ENCODE results near the gene MIXL1. TPM values are rescaled to one million over a fixed set of nuclear protein-coding genes. Genes with fewer than 3 reads are reported as not detected.

MIXL1 gene
- total and polyA plus RNA-seq, 2 of the 13 experiments (the other 11 are each of a cell fraction or from before 2014, with no cell fraction given): 7.6 to 18.5 TPM

DNA sequence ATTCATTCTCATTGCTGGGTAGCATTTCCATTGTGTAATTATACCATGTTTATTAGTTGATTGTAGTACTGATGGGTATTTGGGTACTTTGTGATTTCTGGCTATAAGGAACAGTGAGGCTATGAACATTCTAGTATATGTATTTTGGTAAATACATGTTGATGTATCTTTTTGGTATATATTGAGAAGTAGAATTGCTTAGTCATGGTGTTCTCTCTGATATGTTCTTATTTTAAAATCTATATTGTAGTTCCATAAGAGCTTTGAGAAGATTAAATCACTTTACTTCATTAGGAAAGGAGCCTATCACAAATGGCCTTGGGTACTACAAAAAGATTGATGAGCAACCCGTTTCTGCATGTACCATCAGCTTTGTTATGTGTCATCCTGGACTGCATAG is 13.4 kb downstream of the MIXL1 start:
- intact Hi-C loops (cut with micrococcal nuclease; ENCODE audit: unreplicated experiment): no loop called here
- CTCF ChIA-PET (ENCODE audit: low intra/inter-chr PET ratio, low total read pairs): no interaction called here

DNA sequence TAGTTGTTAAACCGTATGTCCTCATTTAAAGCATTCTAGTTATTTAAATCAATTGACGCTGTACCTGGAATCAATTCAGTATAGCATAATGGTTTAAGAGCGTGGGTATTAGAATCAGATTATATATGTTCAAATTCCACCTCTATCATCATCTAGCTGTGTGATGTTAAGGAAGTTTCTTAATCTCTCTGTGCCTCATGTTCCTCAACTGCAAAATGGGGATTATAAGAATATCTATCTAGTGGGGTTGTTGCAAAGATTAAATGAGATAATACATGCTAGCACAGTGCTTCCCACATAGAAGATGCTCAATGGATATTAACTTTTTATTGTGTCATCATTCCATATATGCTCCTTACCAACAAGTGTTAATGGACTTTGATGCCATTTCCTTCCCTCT is 16.0 kb downstream of the MIXL1 start:
- CTCF ChIA-PET (ENCODE audit: low intra/inter-chr PET ratio, low total read pairs): no interaction called here
- H3K36me3 ChIP-seq (replicated peaks in 1 of 2; ENCODE audit: control insufficient read depth in 1 of 2, insufficient read depth in 2 of 2, low read length in 2 of 2): peaks cover 0 to 11% of the 10 kb centered on the region in 2 experiments; a peak in 2 of 5 replicates
- ATAC-seq (no peak), DNase-seq (ENCODE audit: low spot score) (no peak), FAIRE-seq (no peak)
- WGBS (ENCODE audit: low lambda C conversion rate): 97% methylated on average over 3 of the region's 3 CpGs
- in situ Hi-C loops (cut with HindIII; ENCODE audit: extremely low pct_ligation_motif_present, low pct_unique_long_range_greater_than_20kb) (no loop called here), intact Hi-C loops (cut with micrococcal nuclease; ENCODE audit: unreplicated experiment) (no loop called here)
- H3K27ac ChIP-seq (ENCODE audit: extremely low read length, insufficient read depth, low read length): no peak overlapping the region
- H3K9me3 ChIP-seq (ENCODE audit: low read length): no peaks in the 10 kb centered on the region
- BruUV-seq (replicated peaks): no TSS peak
- H3K4me3 ChIP-seq (replicated peaks in 1 of 3; ENCODE audit: insufficient read depth in 1 of 3, low read depth in 2 of 3, low read length in 3 of 3): no peak overlapping the region
- no peaks in the 10 kb centered on the region for H3K4me1 ChIP-seq (ENCODE audit: insufficient read depth, low read length)
- TF ChIP-seq, protein P1, sequence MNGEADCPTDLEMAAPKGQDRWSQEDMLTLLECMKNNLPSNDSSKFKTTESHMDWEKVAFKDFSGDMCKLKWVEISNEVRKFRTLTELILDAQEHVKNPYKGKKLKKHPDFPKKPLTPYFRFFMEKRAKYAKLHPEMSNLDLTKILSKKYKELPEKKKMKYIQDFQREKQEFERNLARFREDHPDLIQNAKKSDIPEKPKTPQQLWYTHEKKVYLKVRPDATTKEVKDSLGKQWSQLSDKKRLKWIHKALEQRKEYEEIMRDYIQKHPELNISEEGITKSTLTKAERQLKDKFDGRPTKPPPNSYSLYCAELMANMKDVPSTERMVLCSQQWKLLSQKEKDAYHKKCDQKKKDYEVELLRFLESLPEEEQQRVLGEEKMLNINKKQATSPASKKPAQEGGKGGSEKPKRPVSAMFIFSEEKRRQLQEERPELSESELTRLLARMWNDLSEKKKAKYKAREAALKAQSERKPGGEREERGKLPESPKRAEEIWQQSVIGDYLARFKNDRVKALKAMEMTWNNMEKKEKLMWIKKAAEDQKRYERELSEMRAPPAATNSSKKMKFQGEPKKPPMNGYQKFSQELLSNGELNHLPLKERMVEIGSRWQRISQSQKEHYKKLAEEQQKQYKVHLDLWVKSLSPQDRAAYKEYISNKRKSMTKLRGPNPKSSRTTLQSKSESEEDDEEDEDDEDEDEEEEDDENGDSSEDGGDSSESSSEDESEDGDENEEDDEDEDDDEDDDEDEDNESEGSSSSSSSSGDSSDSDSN (CRISPR knock-in tag; IDR thresholded peaks at IDR 0.05): no peak
- TF ChIP-seq, protein P2, sequence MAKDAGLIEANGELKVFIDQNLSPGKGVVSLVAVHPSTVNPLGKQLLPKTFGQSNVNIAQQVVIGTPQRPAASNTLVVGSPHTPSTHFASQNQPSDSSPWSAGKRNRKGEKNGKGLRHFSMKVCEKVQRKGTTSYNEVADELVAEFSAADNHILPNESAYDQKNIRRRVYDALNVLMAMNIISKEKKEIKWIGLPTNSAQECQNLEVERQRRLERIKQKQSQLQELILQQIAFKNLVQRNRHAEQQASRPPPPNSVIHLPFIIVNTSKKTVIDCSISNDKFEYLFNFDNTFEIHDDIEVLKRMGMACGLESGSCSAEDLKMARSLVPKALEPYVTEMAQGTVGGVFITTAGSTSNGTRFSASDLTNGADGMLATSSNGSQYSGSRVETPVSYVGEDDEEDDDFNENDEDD (CRISPR knock-in tag; IDR thresholded peaks at IDR 0.05; ENCODE audit: borderline replicate concordance): no peak
- no peak for TF ChIP-seq ZNF713 (CRISPR knock-in tag; IDR thresholded peaks at IDR 0.05)
- TF ChIP-seq GABPA (IDR thresholded peaks at IDR 0.05; ENCODE audit: low read depth, low read length): no peak
- no peak for TF ChIP-seq GABPA (CRISPR knock-in tag; IDR thresholded peaks at IDR 0.05; ENCODE audit: low read depth)
- H3K9ac ChIP-seq (ENCODE audit: insufficient read depth, low read depth, low read length): no peak overlapping the region
- POLR2A ChIA-PET: interaction anchor here (0.6 kb wide), 1 partner anchor 33 kb away, joined by 3 read pairs; no protein-coding TSS in a partner anchor
- no peak overlapping the region for H2AFZ ChIP-seq (ENCODE audit: low read length)
- no peak overlapping the region for H3K4me2 ChIP-seq (ENCODE audit: low read depth, low read length)
- H3K27me3 ChIP-seq (ENCODE audit: control insufficient read depth in 1 of 2, insufficient read depth in 2 of 2, low read length in 2 of 2): no peaks in the 10 kb centered on the region
- no peaks in the 10 kb centered on the region for H4K20me1 ChIP-seq (ENCODE audit: insufficient read depth, low read length)
- H3K79me2 ChIP-seq (ENCODE audit: insufficient read depth, low read length): no peaks in the 10 kb centered on the region

More for the DNA sequence above, 13.4 kb downstream of the MIXL1 start:
- DNase-seq (ENCODE audit: low spot score) (no peak), ATAC-seq (no peak), FAIRE-seq (no peak)
- H3K27me3 ChIP-seq (ENCODE audit: control insufficient read depth in 1 of 2, insufficient read depth in 2 of 2, low read length in 2 of 2): no peaks in the 10 kb centered on the region
- TF ChIP-seq ZNF558 (CRISPR knock-in tag; IDR thresholded peaks at IDR 0.05; ENCODE audit: borderline replicate concordance) (no peak), MAFK (conservative IDR thresholded peaks at IDR 0.05 in 1 of 2, IDR thresholded peaks at IDR 0.05 in 1 of 2; ENCODE audit: low read length in 2 of 2) (peak in 1 of 2 experiments; percentile 25; a peak in 1 of 4 replicates), CEBPG (CRISPR knock-in tag; IDR thresholded peaks at IDR 0.05) (no peak), NFE2L2 (IDR thresholded peaks at IDR 0.05; ENCODE audit: low read length) (peak; percentile 74)
- no peak overlapping the region for H3K9ac ChIP-seq (ENCODE audit: insufficient read depth, low read depth, low read length)
- H3K4me1 ChIP-seq (ENCODE audit: insufficient read depth, low read length): no peaks in the 10 kb centered on the region
- POLR2A ChIA-PET: interaction anchor here (1.2 kb wide), 1 partner anchor 13 kb away, joined by 4 read pairs; the partner anchor contains the start of gene MIXL1
- no TSS peak for BruUV-seq (replicated peaks)
- no peak overlapping the region for H3K4me2 ChIP-seq (ENCODE audit: low read depth, low read length)
- in situ Hi-C loops (cut with HindIII; ENCODE audit: extremely low pct_ligation_motif_present, low pct_unique_long_range_greater_than_20kb): no loop called here
- no peaks in the 10 kb centered on the region for H3K9me3 ChIP-seq (ENCODE audit: low read length)
- no peaks in the 10 kb centered on the region for H4K20me1 ChIP-seq (ENCODE audit: insufficient read depth, low read length)
- H2AFZ ChIP-seq (ENCODE audit: low read length): no peak overlapping the region
- no peak overlapping the region for H3K27ac ChIP-seq (ENCODE audit: extremely low read length, insufficient read depth, low read length)
- WGBS (ENCODE audit: low lambda C conversion rate): 100% methylated on average over 1 of the region's 1 CpG
- H3K36me3 ChIP-seq (replicated peaks in 1 of 2; ENCODE audit: control insufficient read depth in 1 of 2, insufficient read depth in 2 of 2, low read length in 2 of 2): peaks cover 0 to 14% of the 10 kb centered on the region in 2 experiments; a peak in 2 of 5 replicates
- no peaks in the 10 kb centered on the region for H3K79me2 ChIP-seq (ENCODE audit: insufficient read depth, low read length)
- H3K4me3 ChIP-seq (replicated peaks in 1 of 3; ENCODE audit: insufficient read depth in 1 of 3, low read depth in 2 of 3, low read length in 3 of 3): no peak overlapping the region
